GM19468 (cell line): Measurements from ENCODE around the gene KDSR.

ENCODE experiments used
- ATAC-seq: cut with Tn5 transposase; IDR thresholded peaks from one replicate; pipeline ENCODE4 v1.9.1; 2021; ENCODE audit warnings: mild to moderate bottlenecking, moderate library complexity, moderate number of reproducible peaks; ENCODE audit not compliant: unreplicated experiment; ENCODE audit errors: extremely low read depth

The KDSR gene

GRCh38 chr18:63311118-63312018, 55.6 kb downstream of the KDSR start:
- ATAC-seq, result peak; percentile 57

- ATAC-seq, result no peak
These were observed 57.6 kb downstream of the KDSR start for GRCh38 chr18:63309422-63309821.

- no peak for ATAC-seq
These were observed 59.3 kb downstream of the KDSR start for GRCh38 chr18:63307551-63308200.

- no peak for ATAC-seq
These were observed 60.0 kb downstream of the KDSR start for GRCh38 chr18:63306819-63307550.

GRCh38 chr18:63306249-63306648, 60.8 kb downstream of the KDSR start:
- ATAC-seq, result no peak

- ATAC-seq, result no peak
These were observed 63.5 kb downstream of the KDSR start for GRCh38 chr18:63303547-63303946.

GRCh38 chr18:63302636-63303405, 64.2 kb downstream of the KDSR start:
- no peak for ATAC-seq

- no peak for ATAC-seq
These were observed 64.8 kb downstream of the KDSR start for GRCh38 chr18:63302220-63302619.

- no peak for ATAC-seq
These were observed 65.6 kb downstream of the KDSR start for GRCh38 chr18:63301434-63301833.

- no peak for ATAC-seq
These were observed 66.9 kb downstream of the KDSR start for GRCh38 chr18:63299837-63300745.

- ATAC-seq, result no peak
These were observed 68.3 kb downstream of the KDSR start for GRCh38 chr18:63298400-63299365.

- ATAC-seq, result no peak
These were observed 69.2 kb downstream of the KDSR start for GRCh38 chr18:63297687-63298399.

GRCh38 chr18:63293935-63294334, 73.1 kb downstream of the KDSR start:
- no peak for ATAC-seq

GRCh38 chr18:63292831-63293683, 73.9 kb downstream of the KDSR start:
- no peak for ATAC-seq

- no peak for ATAC-seq
These were observed 75.7 kb downstream of the KDSR start for GRCh38 chr18:63291278-63291677.

GRCh38 chr18:63290821-63291200, 76.2 kb downstream of the KDSR start:
- no peak for ATAC-seq
